Measurements from ENCODE around the gene SDK1.

DNA sequence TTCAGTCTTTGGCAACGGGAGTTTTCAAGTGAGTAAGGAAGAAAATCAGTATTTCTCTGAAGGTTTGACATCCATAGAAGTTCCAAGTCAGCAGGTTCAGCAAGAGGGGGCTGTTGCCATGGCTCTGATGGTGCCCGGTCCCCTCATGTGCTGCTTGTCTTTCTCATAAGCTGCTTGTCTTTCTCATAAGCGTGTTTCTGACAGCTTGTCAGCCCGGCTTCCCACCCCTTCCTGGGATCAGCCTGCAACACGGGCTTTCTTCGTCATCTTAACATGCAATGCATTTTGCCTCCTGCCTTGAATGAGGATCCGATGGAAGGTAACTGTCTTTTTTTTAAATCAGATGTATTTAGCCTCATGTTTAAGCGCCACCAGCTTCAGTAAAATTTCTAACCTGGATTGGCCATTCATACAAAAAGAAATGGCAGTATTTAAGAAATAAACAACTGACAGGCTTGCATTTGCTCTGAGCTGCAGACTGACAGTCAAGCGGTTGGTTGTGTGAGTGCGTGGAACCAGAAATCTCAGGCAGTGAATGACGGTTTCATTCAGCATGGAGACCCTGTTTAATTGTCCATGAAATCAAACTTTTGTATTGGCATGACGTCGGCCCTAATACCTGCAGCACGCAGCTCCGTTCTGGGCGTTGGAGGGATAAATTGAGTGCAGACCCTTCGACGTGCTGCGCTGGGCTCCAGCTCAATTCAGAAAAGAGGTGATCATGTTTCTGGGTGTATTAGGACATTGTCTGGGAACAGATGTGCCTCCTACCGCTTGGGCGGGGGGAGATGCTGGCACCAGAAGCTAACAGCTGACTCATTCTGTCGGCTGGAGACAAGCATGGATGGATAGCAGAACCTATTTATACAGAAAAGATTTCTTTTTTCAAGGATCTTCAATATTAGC lies 926.3 kb downstream of the SDK1 start:
- TF ChIP-seq POLR2A (IDR thresholded peaks at IDR 0.05; ENCODE audit: low read length) (no peak), RAD21 (conservative IDR thresholded peaks at IDR 0.05 in 1 of 2, IDR thresholded peaks at IDR 0.05 in 1 of 2) (no peak), MAFK (IDR thresholded peaks at IDR 0.05; ENCODE audit: partially characterized antibody) (no peak), MAZ (IDR thresholded peaks at IDR 0.05; ENCODE audit: borderline replicate concordance, low read depth, low read length) (no peak)
- TF ChIP-seq, protein P1, sequence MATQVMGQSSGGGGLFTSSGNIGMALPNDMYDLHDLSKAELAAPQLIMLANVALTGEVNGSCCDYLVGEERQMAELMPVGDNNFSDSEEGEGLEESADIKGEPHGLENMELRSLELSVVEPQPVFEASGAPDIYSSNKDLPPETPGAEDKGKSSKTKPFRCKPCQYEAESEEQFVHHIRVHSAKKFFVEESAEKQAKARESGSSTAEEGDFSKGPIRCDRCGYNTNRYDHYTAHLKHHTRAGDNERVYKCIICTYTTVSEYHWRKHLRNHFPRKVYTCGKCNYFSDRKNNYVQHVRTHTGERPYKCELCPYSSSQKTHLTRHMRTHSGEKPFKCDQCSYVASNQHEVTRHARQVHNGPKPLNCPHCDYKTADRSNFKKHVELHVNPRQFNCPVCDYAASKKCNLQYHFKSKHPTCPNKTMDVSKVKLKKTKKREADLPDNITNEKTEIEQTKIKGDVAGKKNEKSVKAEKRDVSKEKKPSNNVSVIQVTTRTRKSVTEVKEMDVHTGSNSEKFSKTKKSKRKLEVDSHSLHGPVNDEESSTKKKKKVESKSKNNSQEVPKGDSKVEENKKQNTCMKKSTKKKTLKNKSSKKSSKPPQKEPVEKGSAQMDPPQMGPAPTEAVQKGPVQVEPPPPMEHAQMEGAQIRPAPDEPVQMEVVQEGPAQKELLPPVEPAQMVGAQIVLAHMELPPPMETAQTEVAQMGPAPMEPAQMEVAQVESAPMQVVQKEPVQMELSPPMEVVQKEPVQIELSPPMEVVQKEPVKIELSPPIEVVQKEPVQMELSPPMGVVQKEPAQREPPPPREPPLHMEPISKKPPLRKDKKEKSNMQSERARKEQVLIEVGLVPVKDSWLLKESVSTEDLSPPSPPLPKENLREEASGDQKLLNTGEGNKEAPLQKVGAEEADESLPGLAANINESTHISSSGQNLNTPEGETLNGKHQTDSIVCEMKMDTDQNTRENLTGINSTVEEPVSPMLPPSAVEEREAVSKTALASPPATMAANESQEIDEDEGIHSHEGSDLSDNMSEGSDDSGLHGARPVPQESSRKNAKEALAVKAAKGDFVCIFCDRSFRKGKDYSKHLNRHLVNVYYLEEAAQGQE (IDR thresholded peaks at IDR 0.05), result no peak
- TF ChIP-seq, protein P2, sequence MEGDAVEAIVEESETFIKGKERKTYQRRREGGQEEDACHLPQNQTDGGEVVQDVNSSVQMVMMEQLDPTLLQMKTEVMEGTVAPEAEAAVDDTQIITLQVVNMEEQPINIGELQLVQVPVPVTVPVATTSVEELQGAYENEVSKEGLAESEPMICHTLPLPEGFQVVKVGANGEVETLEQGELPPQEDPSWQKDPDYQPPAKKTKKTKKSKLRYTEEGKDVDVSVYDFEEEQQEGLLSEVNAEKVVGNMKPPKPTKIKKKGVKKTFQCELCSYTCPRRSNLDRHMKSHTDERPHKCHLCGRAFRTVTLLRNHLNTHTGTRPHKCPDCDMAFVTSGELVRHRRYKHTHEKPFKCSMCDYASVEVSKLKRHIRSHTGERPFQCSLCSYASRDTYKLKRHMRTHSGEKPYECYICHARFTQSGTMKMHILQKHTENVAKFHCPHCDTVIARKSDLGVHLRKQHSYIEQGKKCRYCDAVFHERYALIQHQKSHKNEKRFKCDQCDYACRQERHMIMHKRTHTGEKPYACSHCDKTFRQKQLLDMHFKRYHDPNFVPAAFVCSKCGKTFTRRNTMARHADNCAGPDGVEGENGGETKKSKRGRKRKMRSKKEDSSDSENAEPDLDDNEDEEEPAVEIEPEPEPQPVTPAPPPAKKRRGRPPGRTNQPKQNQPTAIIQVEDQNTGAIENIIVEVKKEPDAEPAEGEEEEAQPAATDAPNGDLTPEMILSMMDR (IDR thresholded peaks at IDR 0.05), result no peak
- TF ChIP-seq, protein P3, sequence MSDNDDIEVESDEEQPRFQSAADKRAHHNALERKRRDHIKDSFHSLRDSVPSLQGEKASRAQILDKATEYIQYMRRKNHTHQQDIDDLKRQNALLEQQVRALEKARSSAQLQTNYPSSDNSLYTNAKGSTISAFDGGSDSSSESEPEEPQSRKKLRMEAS (IDR thresholded peaks at IDR 0.05), result no peak

Data from A549 (cell line).